Prostate gland (tissue), 2 donors: ENCODE measurements around the gene FFAR2. TPM values are rescaled to one million over a fixed set of nuclear protein-coding genes. Genes with fewer than 3 reads are reported as not detected.
"Not testable (repeated sequence)": the region's sequence is repeated elsewhere in the genome, so short reads cannot be mapped to it uniquely, and the experiment has no call there.

Experiments
- DNase-seq: peaks from one replicate; pipeline ENCODE4 v3.0.0-alpha.2; 2019; ENCODE audit warnings: low spot score
- H3K27ac ChIP-seq, 2 donors: fragments of 200-600 bp; sonication (generic); 2 replicates each; pipeline ENCODE4 v1.5.1; 2017 to 2019
- H3K27me3 ChIP-seq: fragments of 200-600 bp; sonication (generic); replicated peaks from 2 replicates; pipeline ENCODE4 v1.5.1; 2019; ENCODE audit not compliant: insufficient read depth
- H3K36me3 ChIP-seq, 2 donors: fragments of 200-600 bp; sonication (generic); 1 replicate in 1 of 2; 2 replicates in 1 of 2; pipeline versions ENCODE4 v1.5.1 to v1.8.1; 2017 to 2019
- H3K4me1 ChIP-seq: fragments of 200-600 bp; sonication (generic); replicated peaks from 2 replicates; pipeline ENCODE4 v1.5.1; 2019
- H3K4me3 ChIP-seq, 2 donors: fragments of 200-600 bp; sonication (generic); 2 replicates each; pipeline ENCODE4 v1.5.1; 2017 to 2019
- H3K9me3 ChIP-seq: fragments of 200-600 bp; sonication (generic); 2 replicates; pipeline ENCODE4 v1.5.1; 2017
- CTCF ChIP-seq, 4 experiments: fragments of 200-600 bp in 2 of 4; fragments of 450-650 bp in 2 of 4; sonication (generic) in 2 of 4; IDR thresholded peaks; 1 replicate in 3 of 4; 2 replicates in 1 of 4; pipeline ENCODE4 v1.5.1; 2016 to 2019; ENCODE audit warnings: antibody characterized with exemption in 4 of 4, mild to moderate bottlenecking in 2 of 4, moderate library complexity in 2 of 4
- POLR2A ChIP-seq: fragments of 450-650 bp; IDR thresholded peaks from one replicate; pipeline ENCODE4 v1.6.1; 2016; ENCODE audit warnings: antibody characterized with exemption, mild to moderate bottlenecking
- POLR2AphosphoS5 ChIP-seq: sonication (generic); formaldehyde crosslinking; IDR thresholded peaks from one replicate; pipeline ENCODE4 v1.6.1; 2017; ENCODE audit warnings: antibody characterized with exemption
- WGBS: methylation state at CpG from one replicate; pipeline ENCODE4 v1.1.5; 2018; 5-methylcytosine and 5-hydroxymethylcytosine counted together
- intact Hi-C: fragments of 100-400 bp; cut with DNase I; formaldehyde crosslinking; loops from one replicate; pipeline ENCODE4 v1.14.2; 2022
- total RNA-seq, 2 donors: library from RNA; depleted of rRNA; stranded (reverse); fragments of >200 nt; gene quantifications; one replicate each; pipeline ENCODE4 v1.1.0, GENCODE V29; 2016

Gene FFAR2
- total RNA-seq, 2 donors from 2014 or later = 0.87 TPM; not detected in 1

GRCh38 chr19:35417278-35417677 lies 30.8 kb upstream of the FFAR2 start:
- no peak for DNase-seq
- WGBS = 86% methylated on average over 2 of the region's 2 CpGs
- Histone ChIP-seq H3K9me3 (no peaks in the 10 kb centered on the region), H3K27me3 (no peaks in the 10 kb centered on the region), H3K27ac (no peak overlapping the region), H3K4me3 (no peak overlapping the region), H3K36me3 (no peaks in the 10 kb centered on the region), H3K4me1 (no peaks in the 10 kb centered on the region)
- intact Hi-C loops = no loop called here
- no peak for TF ChIP-seq POLR2AphosphoS5
- no peak for TF ChIP-seq CTCF (IDR thresholded peaks at IDR 0.05)
- TF ChIP-seq POLR2A = no peak

- no peak for DNase-seq
- Histone ChIP-seq H3K4me3 (no peak overlapping the region), H3K36me3 (no peaks in the 10 kb centered on the region), H3K9me3 (no peaks in the 10 kb centered on the region), H3K4me1 (no peaks in the 10 kb centered on the region), H3K27ac (no peak overlapping the region), H3K27me3 (no peaks in the 10 kb centered on the region)
- 74% methylated on average over 7 of the region's 7 CpGs for WGBS
- intact Hi-C loops = no loop called here
- TF ChIP-seq POLR2AphosphoS5 (no peak), POLR2A (no peak), CTCF (IDR thresholded peaks at IDR 0.05) (no peak)
Measured at GRCh38 chr19:35417713-35418534, 30.1 kb upstream of the FFAR2 start.

- Histone ChIP-seq H3K27ac (no peak overlapping the region), H3K4me3 (no peak overlapping the region), H3K4me1 (no peaks in the 10 kb centered on the region), H3K9me3 (no peaks in the 10 kb centered on the region), H3K36me3 (no peaks in the 10 kb centered on the region), H3K27me3 (no peaks in the 10 kb centered on the region)
- TF ChIP-seq CTCF (IDR thresholded peaks at IDR 0.05) (no peak), POLR2A (no peak), POLR2AphosphoS5 (no peak)
- intact Hi-C loops = no loop called here
- WGBS = 76% methylated on average over 3 of the region's 3 CpGs
- DNase-seq = no peak
Measured at GRCh38 chr19:35419046-35419445, 29.0 kb upstream of the FFAR2 start.

- Histone ChIP-seq H3K36me3 (no peaks in the 10 kb centered on the region), H3K9me3 (no peaks in the 10 kb centered on the region), H3K4me1 (no peaks in the 10 kb centered on the region), H3K27ac (no peak overlapping the region), H3K27me3 (no peaks in the 10 kb centered on the region), H3K4me3 (no peak overlapping the region)
- intact Hi-C loops = no loop called here
- no peak for DNase-seq
- WGBS = 45% methylated on average over 5 of the region's 5 CpGs
- TF ChIP-seq POLR2A (no peak), CTCF (IDR thresholded peaks at IDR 0.05) (no peak), POLR2AphosphoS5 (no peak)
Measured at GRCh38 chr19:35419805-35420204, 28.3 kb upstream of the FFAR2 start.

GRCh38 chr19:35421362-35421761 lies 26.7 kb upstream of the FFAR2 start:
- H3K27ac ChIP-seq = no peak overlapping the region
- WGBS = 47% methylated on average over 6 of the region's 11 CpGs
- H3K36me3 ChIP-seq = no peaks in the 10 kb centered on the region
- no peaks in the 10 kb centered on the region for H3K9me3 ChIP-seq
- H3K4me3 ChIP-seq = no peak overlapping the region
- no peaks in the 10 kb centered on the region for H3K4me1 ChIP-seq
- intact Hi-C loops = no loop called here
- TF ChIP-seq CTCF (IDR thresholded peaks at IDR 0.05) (no peak), POLR2A (no peak), POLR2AphosphoS5 (no peak)
- H3K27me3 ChIP-seq = no peaks in the 10 kb centered on the region
- DNase-seq = no peak

GRCh38 chr19:35423406-35423805 lies 24.7 kb upstream of the FFAR2 start:
- H3K4me1 ChIP-seq, intact Hi-C loops, H3K27me3 ChIP-seq, H3K4me3 ChIP-seq, H3K36me3 ChIP-seq, DNase-seq, H3K27ac ChIP-seq, H3K9me3 ChIP-seq: not testable (repeated sequence)
- WGBS = 94% methylated on average over 7 of the region's 7 CpGs
